Measurements from ENCODE around the gene NDUFV3.

GRCh38 chr21:42844411-42845113 is 48.5 kb upstream of the NDUFV3 start:
- TF ChIP-seq CTCF (IDR thresholded peaks at IDR 0.05; ENCODE audit: extremely low read depth in 1 of 2, insufficient read depth in 1 of 2, low read depth in 1 of 2, low read length in 2 of 2): no peak
- no peak for TF ChIP-seq EZH2 (IDR thresholded peaks at IDR 0.05; ENCODE audit: borderline replicate concordance, low read depth, low read length, severe bottlenecking)
- TF ChIP-seq POLR2AphosphoS5 (IDR thresholded peaks at IDR 0.05; ENCODE audit: insufficient read depth, low read depth, low read length): no peak
